ENCODE results near the gene ECE1.

ECE1 gene

GRCh38 chr1:21323091-21323490, 32.8 kb upstream of the ECE1 start:
- CTCF ChIA-PET, result interaction anchor here (2.8 to 3.7 kb wide), 2 partner anchors 15 to 52 kb away, joined by 12 to 17 read pairs; no protein-coding TSS in a partner anchor
- POLR2A ChIA-PET, result interaction anchor here (1.1 to 2.1 kb wide), 2 partner anchors 9 to 22 kb away, joined by 3 to 5 read pairs; no protein-coding TSS in a partner anchor
- TF ChIP-seq SUZ12 (IDR thresholded peaks at IDR 0.05) (no peak), FOXK2 (IDR thresholded peaks at IDR 0.05) (no peak), SP1 (IDR thresholded peaks at IDR 0.05) (no peak), TARDBP (IDR thresholded peaks at IDR 0.05) (no peak), ARNT (IDR thresholded peaks at IDR 0.05) (no peak), NFRKB (IDR thresholded peaks at IDR 0.05) (no peak), FOXA1 (IDR thresholded peaks at IDR 0.05) (no peak), ZNF384 (IDR thresholded peaks at IDR 0.05) (no peak), ELF4 (IDR thresholded peaks at IDR 0.05) (no peak), LEF1 (IDR thresholded peaks at IDR 0.05; ENCODE audit: borderline replicate concordance) (no peak), L3MBTL2 (conservative IDR thresholded peaks at IDR 0.05) (no peak), HDGF (IDR thresholded peaks at IDR 0.05; ENCODE audit: borderline replicate concordance) (no peak), BHLHE40 (IDR thresholded peaks at IDR 0.05; ENCODE audit: borderline replicate concordance) (no peak), FOXM1 (IDR thresholded peaks at IDR 0.05; ENCODE audit: borderline replicate concordance) (no peak), CTBP1 (IDR thresholded peaks at IDR 0.05; ENCODE audit: borderline replicate concordance) (no peak)
- TF ChIP-seq, protein P1, sequence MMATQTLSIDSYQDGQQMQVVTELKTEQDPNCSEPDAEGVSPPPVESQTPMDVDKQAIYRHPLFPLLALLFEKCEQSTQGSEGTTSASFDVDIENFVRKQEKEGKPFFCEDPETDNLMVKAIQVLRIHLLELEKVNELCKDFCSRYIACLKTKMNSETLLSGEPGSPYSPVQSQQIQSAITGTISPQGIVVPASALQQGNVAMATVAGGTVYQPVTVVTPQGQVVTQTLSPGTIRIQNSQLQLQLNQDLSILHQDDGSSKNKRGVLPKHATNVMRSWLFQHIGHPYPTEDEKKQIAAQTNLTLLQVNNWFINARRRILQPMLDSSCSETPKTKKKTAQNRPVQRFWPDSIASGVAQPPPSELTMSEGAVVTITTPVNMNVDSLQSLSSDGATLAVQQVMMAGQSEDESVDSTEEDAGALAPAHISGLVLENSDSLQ (IDR thresholded peaks at IDR 0.05), result no peak
- no peak for DNase-seq (ENCODE audit: extremely low spot score)

DNA sequence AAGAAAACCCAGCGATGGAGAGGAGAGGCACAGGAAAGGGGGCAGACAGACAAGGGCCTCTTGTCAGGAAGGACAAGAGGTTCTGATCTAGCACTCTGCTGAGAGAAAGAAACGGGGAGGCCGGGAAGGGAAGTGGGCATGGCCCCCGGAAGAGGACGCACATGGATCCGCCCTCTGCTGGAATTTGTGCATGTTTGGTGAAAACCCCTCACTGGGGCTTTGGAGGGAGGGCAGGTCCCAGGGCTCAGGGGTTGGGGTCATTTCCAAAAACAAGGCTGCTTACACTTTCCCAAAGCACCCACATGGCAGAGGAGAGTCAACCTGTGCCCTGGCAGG, 32.4 kb upstream of the ECE1 start:
- ChIA-PET POLR2A (interaction anchor here (1.1 to 2.1 kb wide), 2 partner anchors 10 to 22 kb away, joined by 3 to 5 read pairs; no protein-coding TSS in a partner anchor), CTCF (interaction anchor here (2.8 to 3.7 kb wide), 2 partner anchors 15 to 52 kb away, joined by 12 to 17 read pairs; no protein-coding TSS in a partner anchor)
- TF ChIP-seq FOXK2 (IDR thresholded peaks at IDR 0.05) (no peak), NFRKB (IDR thresholded peaks at IDR 0.05) (no peak), FOXA1 (IDR thresholded peaks at IDR 0.05) (no peak), ARNT (IDR thresholded peaks at IDR 0.05) (no peak), CTBP1 (IDR thresholded peaks at IDR 0.05; ENCODE audit: borderline replicate concordance) (no peak), ELF4 (IDR thresholded peaks at IDR 0.05) (no peak), BHLHE40 (IDR thresholded peaks at IDR 0.05; ENCODE audit: borderline replicate concordance) (no peak), FOXM1 (IDR thresholded peaks at IDR 0.05; ENCODE audit: borderline replicate concordance) (no peak), SP1 (IDR thresholded peaks at IDR 0.05) (no peak), TARDBP (IDR thresholded peaks at IDR 0.05) (no peak), HDGF (IDR thresholded peaks at IDR 0.05; ENCODE audit: borderline replicate concordance) (no peak), SUZ12 (IDR thresholded peaks at IDR 0.05) (no peak), L3MBTL2 (conservative IDR thresholded peaks at IDR 0.05) (no peak), ZNF384 (IDR thresholded peaks at IDR 0.05) (no peak)
- TF ChIP-seq, protein P1 (IDR thresholded peaks at IDR 0.05), result no peak
- DNase-seq (ENCODE audit: extremely low spot score), result no peak

- ChIA-PET CTCF (interaction anchor here (0.6 to 3.7 kb wide), 7 partner anchors 10 to 67 kb away, joined by 3 to 17 read pairs (median 4); no protein-coding TSS in a partner anchor), POLR2A (interaction anchor here (1.1 kb wide), 1 partner anchor 10 kb away, joined by 3 read pairs; no protein-coding TSS in a partner anchor)
- no peak for TF ChIP-seq SP1 (IDR thresholded peaks at IDR 0.05)
- no peak for TF ChIP-seq TARDBP (IDR thresholded peaks at IDR 0.05)
- TF ChIP-seq ELF4 (IDR thresholded peaks at IDR 0.05), result no peak
- no peak for TF ChIP-seq SUZ12 (IDR thresholded peaks at IDR 0.05)
- no peak for TF ChIP-seq BHLHE40 (IDR thresholded peaks at IDR 0.05; ENCODE audit: borderline replicate concordance)
- TF ChIP-seq FOXK2 (IDR thresholded peaks at IDR 0.05), result no peak
- TF ChIP-seq ARNT (IDR thresholded peaks at IDR 0.05), result no peak
- TF ChIP-seq NFRKB (IDR thresholded peaks at IDR 0.05), result no peak
- no peak for DNase-seq (ENCODE audit: extremely low spot score)
Observed at GRCh38 chr1:21321963-21322680, 31.9 kb upstream of the ECE1 start.

- POLR2A ChIA-PET, result interaction anchor here (1.0 to 1.9 kb wide), 2 partner anchors 15 to 25 kb away, joined by 5 read pairs; no protein-coding TSS in a partner anchor
- CTCF ChIA-PET, result interaction anchor here (0.6 to 3.7 kb wide), 4 partner anchors 9 to 66 kb away, joined by 3 to 17 read pairs (median 3); no protein-coding TSS in a partner anchor
- TF ChIP-seq ELF4 (IDR thresholded peaks at IDR 0.05) (no peak), FOXM1 (IDR thresholded peaks at IDR 0.05; ENCODE audit: borderline replicate concordance) (no peak), SUZ12 (IDR thresholded peaks at IDR 0.05) (no peak), TARDBP (IDR thresholded peaks at IDR 0.05) (no peak), CTBP1 (IDR thresholded peaks at IDR 0.05; ENCODE audit: borderline replicate concordance) (no peak), HDGF (IDR thresholded peaks at IDR 0.05; ENCODE audit: borderline replicate concordance) (no peak), NFRKB (IDR thresholded peaks at IDR 0.05) (no peak)
- DNase-seq (ENCODE audit: extremely low spot score), result no peak
Observed at GRCh38 chr1:21320410-21321108, 30.3 kb upstream of the ECE1 start.

- CTCF ChIA-PET, result interaction anchor here (0.6 to 3.7 kb wide), 9 partner anchors 8 to 65 kb away, joined by 3 to 17 read pairs (median 3); no protein-coding TSS in a partner anchor
- no peak for DNase-seq (ENCODE audit: extremely low spot score)
- POLR2A ChIA-PET, result interaction anchor here (0.5 to 1.9 kb wide), 7 partner anchors 9 to 169 kb away, joined by 3 to 6 read pairs (median 4); no protein-coding TSS in a partner anchor
- TF ChIP-seq TARDBP (IDR thresholded peaks at IDR 0.05) (no peak), SP1 (IDR thresholded peaks at IDR 0.05) (no peak), SUZ12 (IDR thresholded peaks at IDR 0.05) (no peak), HDGF (IDR thresholded peaks at IDR 0.05; ENCODE audit: borderline replicate concordance) (no peak), BHLHE40 (IDR thresholded peaks at IDR 0.05; ENCODE audit: borderline replicate concordance) (no peak), FOXK2 (IDR thresholded peaks at IDR 0.05) (no peak), CTBP1 (IDR thresholded peaks at IDR 0.05; ENCODE audit: borderline replicate concordance) (no peak), ZNF384 (IDR thresholded peaks at IDR 0.05) (no peak), FOXA1 (IDR thresholded peaks at IDR 0.05) (no peak), FOXM1 (IDR thresholded peaks at IDR 0.05; ENCODE audit: borderline replicate concordance) (no peak), LEF1 (IDR thresholded peaks at IDR 0.05; ENCODE audit: borderline replicate concordance) (no peak)
Observed at GRCh38 chr1:21319447-21320407, 29.5 kb upstream of the ECE1 start.

Measured in HEK293T (cell line).